ENCODE data around the gene HYLS1. TPM values are rescaled to one million over a fixed set of nuclear protein-coding genes. Genes with fewer than 3 reads are reported as not detected.

The HYLS1 gene
- total and polyA plus RNA-seq, 4 experiments from 2014 or later: 8.1 to 9.6 (median 8.6) TPM

- Mint-ChIP-seq H3K27me3 (peaks cover 3 to 21% of the 10 kb centered on the region in 2 donors), H3K36me3 (no peaks in the 10 kb centered on the region), H3K4me3 (no peak overlapping the region), H3K9me3 (no peaks in the 10 kb centered on the region), H3K4me1 (no peaks in the 10 kb centered on the region), H3K27ac (no peak overlapping the region)
- H3K36me3 ChIP-seq (ENCODE audit: insufficient read depth, low read length): no peaks in the 10 kb centered on the region
- no peaks in the 10 kb centered on the region for H3K9me3 ChIP-seq (ENCODE audit: control insufficient read depth in 1 of 2, low read length in 2 of 2)
- H3K4me3 ChIP-seq (ENCODE audit: low read length in 2 of 2): no peak overlapping the region
- ChIA-PET POLR2A (ENCODE audit: partially characterized antibody) (no interaction called here), CTCF (ENCODE audit: partially characterized antibody) (interaction anchor here (0.8 to 1.9 kb wide), 2 partner anchors 9 to 262 kb away, joined by 5 to 7 read pairs; no protein-coding TSS in a partner anchor)
- intact Hi-C loops (cut with micrococcal nuclease): no loop called here
- DNase-seq: no peak
- no peaks in the 10 kb centered on the region for H3K4me1 ChIP-seq (ENCODE audit: insufficient read depth, low read length)
- no peaks in the 10 kb centered on the region for H3K27me3 ChIP-seq (ENCODE audit: insufficient read depth, low read length)
- no peak overlapping the region for H3K27ac ChIP-seq (ENCODE audit: low read depth, low read length)
Measured at GRCh38 chr11:125932301-125932700, 44.8 kb downstream of the HYLS1 start.

GRCh38 chr11:125933030-125933813 lies 45.8 kb downstream of the HYLS1 start:
- no peaks in the 10 kb centered on the region for H3K4me1 ChIP-seq (ENCODE audit: insufficient read depth, low read length)
- POLR2A ChIA-PET (ENCODE audit: partially characterized antibody): no interaction called here
- H3K36me3 Mint-ChIP-seq: no peaks in the 10 kb centered on the region
- peaks cover 3 to 21% of the 10 kb centered on the region in 2 donors for H3K27me3 Mint-ChIP-seq
- no peaks in the 10 kb centered on the region for H3K9me3 ChIP-seq (ENCODE audit: control insufficient read depth in 1 of 2, low read length in 2 of 2)
- intact Hi-C loops (cut with micrococcal nuclease): no loop called here
- H3K27ac ChIP-seq (ENCODE audit: low read depth, low read length): no peak overlapping the region
- peaks cover 4% of the 10 kb centered on the region for H3K27me3 ChIP-seq (ENCODE audit: insufficient read depth, low read length)
- no peak overlapping the region for H3K4me3 Mint-ChIP-seq
- H3K4me1 Mint-ChIP-seq: peaks cover 0 to 1% (median under 1%) of the 10 kb centered on the region in 4 donors
- no peaks in the 10 kb centered on the region for H3K9me3 Mint-ChIP-seq
- H3K36me3 ChIP-seq (ENCODE audit: insufficient read depth, low read length): no peaks in the 10 kb centered on the region
- no peak overlapping the region for H3K27ac Mint-ChIP-seq
- H3K4me3 ChIP-seq (ENCODE audit: low read length in 2 of 2): no peak overlapping the region
- DNase-seq: no peak
- CTCF ChIA-PET (ENCODE audit: partially characterized antibody): interaction anchor here (0.7 kb wide), 1 partner anchor 10 kb away, joined by 3 read pairs; no protein-coding TSS in a partner anchor

- H3K4me3 Mint-ChIP-seq: no peak overlapping the region
- intact Hi-C loops (cut with micrococcal nuclease): no loop called here
- POLR2A ChIA-PET (ENCODE audit: partially characterized antibody): no interaction called here
- H3K27ac Mint-ChIP-seq: no peak overlapping the region
- no peaks in the 10 kb centered on the region for H3K9me3 Mint-ChIP-seq
- peaks cover 0 to 9% (median 4%) of the 10 kb centered on the region in 4 donors for H3K4me1 Mint-ChIP-seq
- CTCF ChIA-PET (ENCODE audit: partially characterized antibody): no interaction called here
- Histone ChIP-seq H3K9me3 (ENCODE audit: control insufficient read depth in 1 of 2, low read length in 2 of 2) (no peaks in the 10 kb centered on the region), H3K4me3 (ENCODE audit: low read length in 2 of 2) (no peak overlapping the region), H3K36me3 (ENCODE audit: insufficient read depth, low read length) (no peaks in the 10 kb centered on the region), H3K4me1 (ENCODE audit: insufficient read depth, low read length) (no peaks in the 10 kb centered on the region), H3K27me3 (ENCODE audit: insufficient read depth, low read length) (peaks cover 6% of the 10 kb centered on the region), H3K27ac (ENCODE audit: low read depth, low read length) (no peak overlapping the region)
- H3K27me3 Mint-ChIP-seq: peaks cover 2 to 17% of the 10 kb centered on the region in 2 donors
- DNase-seq: no peak
- H3K36me3 Mint-ChIP-seq: no peaks in the 10 kb centered on the region
Measured at GRCh38 chr11:125934473-125934872, 47.0 kb downstream of the HYLS1 start.

GRCh38 chr11:125935056-125935455 lies 47.6 kb downstream of the HYLS1 start:
- Histone ChIP-seq H3K27me3 (ENCODE audit: insufficient read depth, low read length) (peaks cover 6% of the 10 kb centered on the region), H3K9me3 (ENCODE audit: control insufficient read depth in 1 of 2, low read length in 2 of 2) (no peaks in the 10 kb centered on the region), H3K27ac (ENCODE audit: low read depth, low read length) (no peak overlapping the region), H3K4me3 (ENCODE audit: low read length in 2 of 2) (no peak overlapping the region), H3K36me3 (ENCODE audit: insufficient read depth, low read length) (no peaks in the 10 kb centered on the region), H3K4me1 (ENCODE audit: insufficient read depth, low read length) (no peaks in the 10 kb centered on the region)
- POLR2A ChIA-PET (ENCODE audit: partially characterized antibody): no interaction called here
- H3K9me3 Mint-ChIP-seq: no peaks in the 10 kb centered on the region
- no peak overlapping the region for H3K27ac Mint-ChIP-seq
- no peaks in the 10 kb centered on the region for H3K36me3 Mint-ChIP-seq
- DNase-seq: no peak
- peaks cover 2 to 11% of the 10 kb centered on the region in 2 donors for H3K27me3 Mint-ChIP-seq
- no peak overlapping the region for H3K4me3 Mint-ChIP-seq
- CTCF ChIA-PET (ENCODE audit: partially characterized antibody): no interaction called here
- intact Hi-C loops (cut with micrococcal nuclease): no loop called here
- peaks cover 0 to 9% (median 4%) of the 10 kb centered on the region in 4 donors for H3K4me1 Mint-ChIP-seq

- Mint-ChIP-seq H3K27me3 (peaks cover 2 to 10% of the 10 kb centered on the region in 2 donors), H3K36me3 (no peaks in the 10 kb centered on the region), H3K27ac (no peak overlapping the region), H3K4me3 (no peak overlapping the region), H3K9me3 (no peaks in the 10 kb centered on the region), H3K4me1 (peaks cover 0 to 9% (median 4%) of the 10 kb centered on the region in 4 donors)
- Histone ChIP-seq H3K36me3 (ENCODE audit: insufficient read depth, low read length) (no peaks in the 10 kb centered on the region), H3K27ac (ENCODE audit: low read depth, low read length) (no peak overlapping the region), H3K27me3 (ENCODE audit: insufficient read depth, low read length) (peaks cover 6% of the 10 kb centered on the region), H3K4me3 (ENCODE audit: low read length in 2 of 2) (no peak overlapping the region), H3K9me3 (ENCODE audit: control insufficient read depth in 1 of 2, low read length in 2 of 2) (no peaks in the 10 kb centered on the region), H3K4me1 (ENCODE audit: insufficient read depth, low read length) (no peaks in the 10 kb centered on the region)
- POLR2A ChIA-PET (ENCODE audit: partially characterized antibody): no interaction called here
- intact Hi-C loops (cut with micrococcal nuclease): no loop called here
- DNase-seq: no peak
- CTCF ChIA-PET (ENCODE audit: partially characterized antibody): interaction anchor here (1.0 to 1.3 kb wide), 4 partner anchors 12 to 262 kb away, joined by 3 to 4 read pairs (median 3); no protein-coding TSS in a partner anchor
Measured at GRCh38 chr11:125935618-125936199, 48.2 kb downstream of the HYLS1 start.

- Histone ChIP-seq H3K9me3 (ENCODE audit: control insufficient read depth in 1 of 2, low read length in 2 of 2) (no peaks in the 10 kb centered on the region), H3K4me1 (ENCODE audit: insufficient read depth, low read length) (peaks cover 5% of the 10 kb centered on the region), H3K4me3 (ENCODE audit: low read length in 2 of 2) (no peak overlapping the region), H3K27me3 (ENCODE audit: insufficient read depth, low read length) (peaks cover 6% of the 10 kb centered on the region), H3K36me3 (ENCODE audit: insufficient read depth, low read length) (no peaks in the 10 kb centered on the region), H3K27ac (ENCODE audit: low read depth, low read length) (no peak overlapping the region)
- Mint-ChIP-seq H3K36me3 (no peaks in the 10 kb centered on the region), H3K4me1 (peaks cover 6 to 19% (median 9%) of the 10 kb centered on the region in 4 donors), H3K27me3 (peaks cover 0 to 1% of the 10 kb centered on the region in 2 donors), H3K4me3 (no peak overlapping the region), H3K9me3 (no peaks in the 10 kb centered on the region), H3K27ac (peak overlapping the region in 1 of 7 donors; percentile 48)
- POLR2A ChIA-PET (ENCODE audit: partially characterized antibody): no interaction called here
- CTCF ChIA-PET (ENCODE audit: partially characterized antibody): interaction anchor here (0.8 to 4.3 kb wide), 7 partner anchors 9 to 255 kb away, joined by 3 to 22 read pairs (median 4); no protein-coding TSS in a partner anchor
- intact Hi-C loops (cut with micrococcal nuclease): no loop called here
- DNase-seq: no peak
Measured at GRCh38 chr11:125938418-125938817, 51.0 kb downstream of the HYLS1 start.

- Histone ChIP-seq H3K27me3 (ENCODE audit: insufficient read depth, low read length) (peaks cover 6% of the 10 kb centered on the region), H3K4me1 (ENCODE audit: insufficient read depth, low read length) (peaks cover 5% of the 10 kb centered on the region), H3K27ac (ENCODE audit: low read depth, low read length) (no peak overlapping the region), H3K4me3 (ENCODE audit: low read length in 2 of 2) (no peak overlapping the region), H3K36me3 (ENCODE audit: insufficient read depth, low read length) (no peaks in the 10 kb centered on the region), H3K9me3 (ENCODE audit: control insufficient read depth in 1 of 2, low read length in 2 of 2) (no peaks in the 10 kb centered on the region)
- intact Hi-C loops (cut with micrococcal nuclease): no loop called here
- ChIA-PET POLR2A (ENCODE audit: partially characterized antibody) (no interaction called here), CTCF (ENCODE audit: partially characterized antibody) (interaction anchor here (0.7 to 4.3 kb wide), 8 partner anchors 9 to 259 kb away, joined by 3 to 22 read pairs (median 4); no protein-coding TSS in a partner anchor)
- Mint-ChIP-seq H3K27ac (no peak overlapping the region), H3K9me3 (no peaks in the 10 kb centered on the region), H3K36me3 (no peaks in the 10 kb centered on the region), H3K4me3 (peak overlapping the region in 1 of 8 donors; percentile 26), H3K4me1 (peaks cover 6 to 19% (median 9%) of the 10 kb centered on the region in 4 donors), H3K27me3 (no peaks in the 10 kb centered on the region)
- no peak for DNase-seq
Measured at GRCh38 chr11:125939081-125939521, 51.6 kb downstream of the HYLS1 start.

Data from CD4-positive, alpha-beta memory T cell (primary cell).